ENCODE measurements around the gene NDOR1. TPM values are rescaled to one million over a fixed set of nuclear protein-coding genes. Genes with fewer than 3 reads are reported as not detected.

Gene NDOR1
- total RNA-seq, 5 donors from 2014 or later (not counting 1 experiment from before 2014, with no cell fraction given), result 27.6 to 46.7 (median 45.4) TPM

DNA sequence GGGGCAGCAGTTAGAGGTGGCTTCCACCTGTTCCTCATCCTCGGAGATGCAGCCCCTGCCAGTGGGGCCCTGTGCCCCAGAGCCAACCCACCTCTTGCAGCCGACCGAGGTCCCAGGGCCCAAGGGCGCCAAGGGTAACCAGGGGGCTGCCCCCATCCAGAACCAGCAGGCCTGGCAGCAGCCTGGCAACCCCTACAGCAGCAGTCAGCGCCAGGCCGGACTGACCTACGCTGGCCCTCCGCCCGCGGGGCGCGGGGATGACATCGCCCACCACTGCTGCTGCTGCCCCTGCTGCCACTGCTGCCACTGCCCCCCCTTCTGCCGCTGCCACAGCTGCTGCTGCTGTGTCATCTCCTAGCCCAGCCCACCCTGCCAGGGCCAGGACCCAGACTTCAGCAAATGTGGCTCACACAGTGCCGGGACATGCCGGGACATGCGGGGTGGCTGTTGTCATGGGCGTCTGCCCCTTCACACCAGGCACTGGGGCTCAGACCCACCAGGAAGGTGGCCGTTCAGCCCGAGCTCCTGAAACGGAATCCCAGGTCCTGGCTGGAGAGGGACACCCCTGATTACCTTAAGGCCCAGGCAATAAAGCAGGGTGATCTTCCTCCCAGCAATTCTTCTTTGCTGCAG is 20.3 kb downstream of the NDOR1 start:
- Mint-ChIP-seq H3K27ac (no peak overlapping the region), H3K36me3 (no peaks in the 10 kb centered on the region), H3K9me3 (no peaks in the 10 kb centered on the region), H3K4me1 (peaks cover 6 to 8% (median 7%) of the 10 kb centered on the region in 3 donors), H3K4me3 (no peak overlapping the region), H3K27me3 (peaks cover 4 to 6% of the 10 kb centered on the region in 2 donors)
- ChIA-PET CTCF (interaction anchor here in 1 of 2 donors (1.1 to 2.5 kb wide), 2 partner anchors 130 to 179 kb away, joined by 4 to 7 read pairs; no protein-coding TSS in a partner anchor), POLR2A (interaction anchor here in 1 of 2 donors (0.5 to 1.2 kb wide), 2 partner anchors 15 to 175 kb away, joined by 4 to 7 read pairs; partner anchors contain the start of gene TUBB4B)
- Histone ChIP-seq H3K27ac (ENCODE audit: low read length) (no peak overlapping the region), H3K4me3 (ENCODE audit: control insufficient read depth in 1 of 2, extremely low read depth in 1 of 2, low read length in 1 of 2) (no peak overlapping the region), H3K9me3 (no peaks in the 10 kb centered on the region), H3K36me3 (ENCODE audit: control insufficient read depth in 2 of 2, extremely low read depth in 1 of 2, insufficient read depth in 1 of 2, low read length in 1 of 2) (no peaks in the 10 kb centered on the region), H3K4me1 (ENCODE audit: control insufficient read depth in 1 of 2, extremely low read depth in 1 of 2, insufficient read depth in 2 of 2, low read length in 2 of 2) (peaks cover 2 to 37% of the 10 kb centered on the region in 2 experiments), H3K27me3 (replicated peaks in 1 of 2; ENCODE audit: control insufficient read depth in 2 of 2, extremely low read depth in 1 of 2, insufficient read depth in 2 of 2, low read length in 1 of 2) (peaks cover 0 to 45% of the 10 kb centered on the region in 2 experiments)
- ATAC-seq (replicated peaks in 1 of 4) (no peak), DNase-seq (no peak)
- 85% methylated on average over 19 of the region's 21 CpGs for WGBS (ENCODE audit: insufficient coverage)

DNA sequence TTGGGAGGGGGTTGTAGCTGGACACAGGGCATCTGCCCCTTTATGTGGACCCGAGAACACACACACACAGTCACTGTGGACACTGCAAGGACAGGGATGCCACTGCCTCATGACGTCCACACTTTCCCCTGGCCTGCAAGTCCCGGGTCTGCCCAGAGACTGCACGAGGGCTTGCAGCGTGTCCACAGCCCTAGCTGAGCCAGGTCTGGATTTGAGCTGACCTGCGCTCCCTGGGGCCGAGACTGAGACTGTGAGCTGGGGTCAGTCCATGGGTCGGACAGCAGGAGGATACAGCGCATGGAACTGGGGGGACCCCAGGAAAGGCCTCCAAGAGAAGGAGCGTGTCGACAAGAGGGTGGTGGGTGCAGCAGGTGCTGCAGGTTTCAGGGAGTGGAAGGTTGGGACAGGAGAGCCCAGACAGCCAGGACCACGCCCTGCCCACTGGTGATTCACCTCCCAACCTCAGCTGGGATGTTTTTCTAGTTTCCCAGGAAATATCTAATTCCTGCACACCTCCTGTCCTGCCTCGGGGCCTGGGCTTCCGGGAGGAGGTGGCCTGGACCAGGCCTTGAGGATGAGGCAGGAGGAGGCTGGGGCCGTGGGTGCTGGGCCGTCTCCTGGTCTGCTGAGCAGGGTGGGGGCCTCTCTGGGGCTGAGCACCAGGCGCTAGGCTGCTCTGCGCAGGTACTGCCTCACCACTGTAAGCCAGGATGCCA is 21.0 kb downstream of the NDOR1 start:
- H3K27ac ChIP-seq (ENCODE audit: low read length), result no peak overlapping the region
- no peak overlapping the region for H3K4me3 Mint-ChIP-seq
- WGBS (ENCODE audit: insufficient coverage), result 84% methylated on average over 18 of the region's 18 CpGs
- H3K9me3 Mint-ChIP-seq, result no peaks in the 10 kb centered on the region
- no peak for ATAC-seq (replicated peaks in 1 of 4)
- no peak overlapping the region for H3K27ac Mint-ChIP-seq
- H3K4me1 Mint-ChIP-seq, result peaks cover 6 to 8% (median 7%) of the 10 kb centered on the region in 3 donors
- no peak overlapping the region for H3K4me3 ChIP-seq (ENCODE audit: control insufficient read depth in 1 of 2, extremely low read depth in 1 of 2, low read length in 1 of 2)
- H3K4me1 ChIP-seq (ENCODE audit: control insufficient read depth in 1 of 2, extremely low read depth in 1 of 2, insufficient read depth in 2 of 2, low read length in 2 of 2), result peaks cover 2 to 36% of the 10 kb centered on the region in 2 experiments
- no peaks in the 10 kb centered on the region for H3K36me3 Mint-ChIP-seq
- H3K36me3 ChIP-seq (ENCODE audit: control insufficient read depth in 2 of 2, extremely low read depth in 1 of 2, insufficient read depth in 1 of 2, low read length in 1 of 2), result no peaks in the 10 kb centered on the region
- ChIA-PET POLR2A (no interaction called here), CTCF (interaction anchor here in 1 of 2 donors (2.5 kb wide), 1 partner anchor 180 kb away, joined by 7 read pairs; no protein-coding TSS in a partner anchor)
- H3K27me3 ChIP-seq (replicated peaks in 1 of 2; ENCODE audit: control insufficient read depth in 2 of 2, extremely low read depth in 1 of 2, insufficient read depth in 2 of 2, low read length in 1 of 2), result peaks cover 0 to 50% of the 10 kb centered on the region in 2 experiments
- peaks cover 4 to 10% of the 10 kb centered on the region in 2 donors for H3K27me3 Mint-ChIP-seq
- no peaks in the 10 kb centered on the region for H3K9me3 ChIP-seq
- no peak for DNase-seq

DNA sequence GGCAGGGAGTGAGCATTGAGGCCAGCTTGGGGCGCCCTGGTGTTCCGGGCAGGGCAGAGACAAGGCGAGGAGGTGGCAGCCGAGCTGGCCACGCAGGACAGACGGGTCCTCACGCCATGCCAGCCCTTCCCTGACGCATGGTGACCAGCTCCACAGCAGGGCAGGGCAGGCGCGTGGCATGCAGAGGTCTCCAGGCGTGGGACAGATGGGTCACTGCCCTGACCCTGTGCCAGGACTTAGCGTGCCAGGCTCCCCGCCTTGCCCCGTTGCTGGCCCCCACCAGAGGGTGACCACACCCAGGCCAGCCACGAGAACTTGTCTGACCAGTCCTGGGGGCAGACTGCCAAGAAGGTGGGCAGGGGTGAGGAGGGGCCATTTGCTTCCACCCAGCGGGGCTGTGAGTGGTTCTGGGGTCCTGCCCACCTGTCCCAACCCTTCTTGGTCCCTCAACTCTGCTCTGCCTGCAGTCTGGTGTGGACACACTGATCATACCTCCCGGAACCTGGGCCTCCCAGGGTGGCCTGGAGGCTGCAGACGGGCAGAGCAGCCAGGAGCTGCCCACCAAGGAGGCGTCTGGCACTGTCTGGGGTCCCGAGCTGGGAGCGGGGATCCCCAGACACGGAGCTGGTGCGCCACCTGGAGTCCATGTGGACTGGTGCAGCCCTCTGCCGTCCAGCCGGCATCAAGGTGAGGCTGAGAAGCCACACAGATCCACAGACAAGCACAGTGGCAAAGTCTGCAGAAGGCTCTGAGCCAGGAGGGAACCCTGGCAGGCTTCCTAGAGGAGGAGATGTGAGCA is 21.8 kb downstream of the NDOR1 start, which contains the start of gene RNF224:
TSS of gene RNF224 (plus strand) at position 449 of the 799 bp plus-strand sequence. CDS start 834 bp downstream, outside the sequence.
- no peak within 1 kb of the TSS for H3K4me3 Mint-ChIP-seq
- H3K27me3 ChIP-seq (replicated peaks in 1 of 2; ENCODE audit: control insufficient read depth in 2 of 2, extremely low read depth in 1 of 2, insufficient read depth in 2 of 2, low read length in 1 of 2), result peaks cover 0 to 57% of the 10 kb centered on the region in 2 experiments
- H3K36me3 Mint-ChIP-seq, result no peaks in the 10 kb centered on the region
- H3K27ac ChIP-seq (ENCODE audit: low read length), result no peak within 1 kb of the TSS
- WGBS (ENCODE audit: insufficient coverage), result 52% methylated on average over 24 of the region's 25 CpGs
- H3K36me3 ChIP-seq (ENCODE audit: control insufficient read depth in 2 of 2, extremely low read depth in 1 of 2, insufficient read depth in 1 of 2, low read length in 1 of 2), result no peaks in the 10 kb centered on the region
- H3K4me1 ChIP-seq (ENCODE audit: control insufficient read depth in 1 of 2, extremely low read depth in 1 of 2, insufficient read depth in 2 of 2, low read length in 2 of 2), result peaks cover 2 to 32% of the 10 kb centered on the region in 2 experiments
- peaks cover 4 to 12% of the 10 kb centered on the region in 2 donors for H3K27me3 Mint-ChIP-seq
- no peaks in the 10 kb centered on the region for H3K9me3 ChIP-seq
- ChIA-PET CTCF (interaction anchor here in 1 of 2 donors (0.7 to 2.5 kb wide), 3 partner anchors 12 to 181 kb away, joined by 3 to 8 read pairs (median 7); no protein-coding TSS in a partner anchor), POLR2A (no interaction called here)
- peaks cover 6 to 8% (median 7%) of the 10 kb centered on the region in 3 donors for H3K4me1 Mint-ChIP-seq
- no peaks in the 10 kb centered on the region for H3K9me3 Mint-ChIP-seq
- DNase-seq (peak; percentile 48 to 89 (median 74)), ATAC-seq (replicated peaks in 1 of 4) (peak; percentile 28 to 44 (median 32))
- H3K27ac Mint-ChIP-seq, result no peak within 1 kb of the TSS
- H3K4me3 ChIP-seq (ENCODE audit: control insufficient read depth in 1 of 2, extremely low read depth in 1 of 2, low read length in 1 of 2), result no peak within 1 kb of the TSS

DNA sequence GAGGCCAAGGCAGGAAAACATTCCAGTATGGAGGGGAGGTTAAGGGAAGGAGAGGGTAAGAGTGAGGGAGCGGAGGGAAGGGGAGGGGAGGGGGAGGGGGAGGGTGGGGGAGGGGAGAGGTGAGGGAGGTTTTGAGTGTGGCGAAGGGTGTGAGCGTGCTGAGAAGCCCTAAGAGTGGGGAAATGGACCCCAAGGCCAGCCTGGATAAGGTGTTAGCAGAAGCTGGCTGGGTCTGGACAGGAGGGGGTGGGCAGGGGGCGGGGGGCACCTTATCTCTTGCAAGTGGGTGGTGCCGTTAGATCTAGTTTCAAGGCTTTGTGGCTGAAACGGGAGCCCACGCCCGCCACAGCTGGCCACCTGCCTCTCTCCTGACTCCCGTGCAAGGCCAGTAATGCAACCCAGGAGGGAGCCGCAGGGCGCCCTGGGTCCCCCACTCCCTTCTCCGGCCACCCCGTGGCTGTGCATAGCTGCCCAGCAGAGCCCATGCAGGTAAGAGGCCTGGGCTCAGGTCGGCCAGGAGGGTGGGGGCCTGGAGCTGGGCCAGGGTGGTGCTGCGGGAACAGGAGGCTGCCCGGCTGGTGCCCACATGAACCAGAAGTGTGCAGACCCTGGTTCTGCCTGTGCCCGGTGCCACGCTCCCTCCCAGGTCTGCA is 22.5 kb downstream of the NDOR1 start:
- 41% methylated on average over 14 of the region's 18 CpGs for WGBS (ENCODE audit: insufficient coverage)
- Mint-ChIP-seq H3K27ac (no peak overlapping the region), H3K4me3 (no peak overlapping the region), H3K36me3 (no peaks in the 10 kb centered on the region), H3K9me3 (no peaks in the 10 kb centered on the region), H3K4me1 (peaks cover 6% of the 10 kb centered on the region in 3 donors), H3K27me3 (peaks cover 4 to 12% of the 10 kb centered on the region in 2 donors)
- peaks cover 0 to 24% of the 10 kb centered on the region in 2 experiments for H3K4me1 ChIP-seq (ENCODE audit: control insufficient read depth in 1 of 2, extremely low read depth in 1 of 2, insufficient read depth in 2 of 2, low read length in 2 of 2)
- ATAC-seq (replicated peaks in 1 of 4), result no peak
- H3K27ac ChIP-seq (ENCODE audit: low read length), result no peak overlapping the region
- H3K27me3 ChIP-seq (replicated peaks in 1 of 2; ENCODE audit: control insufficient read depth in 2 of 2, extremely low read depth in 1 of 2, insufficient read depth in 2 of 2, low read length in 1 of 2), result peaks cover 0 to 62% of the 10 kb centered on the region in 2 experiments
- no peak overlapping the region for H3K4me3 ChIP-seq (ENCODE audit: control insufficient read depth in 1 of 2, extremely low read depth in 1 of 2, low read length in 1 of 2)
- CTCF ChIA-PET, result interaction anchor here in 1 of 2 donors (1.7 to 2.5 kb wide), 2 partner anchors 132 to 181 kb away, joined by 7 to 8 read pairs; no protein-coding TSS in a partner anchor
- DNase-seq, result no peak
- H3K36me3 ChIP-seq (ENCODE audit: control insufficient read depth in 2 of 2, extremely low read depth in 1 of 2, insufficient read depth in 1 of 2, low read length in 1 of 2), result no peaks in the 10 kb centered on the region
- no peaks in the 10 kb centered on the region for H3K9me3 ChIP-seq
- POLR2A ChIA-PET, result no interaction called here

DNA sequence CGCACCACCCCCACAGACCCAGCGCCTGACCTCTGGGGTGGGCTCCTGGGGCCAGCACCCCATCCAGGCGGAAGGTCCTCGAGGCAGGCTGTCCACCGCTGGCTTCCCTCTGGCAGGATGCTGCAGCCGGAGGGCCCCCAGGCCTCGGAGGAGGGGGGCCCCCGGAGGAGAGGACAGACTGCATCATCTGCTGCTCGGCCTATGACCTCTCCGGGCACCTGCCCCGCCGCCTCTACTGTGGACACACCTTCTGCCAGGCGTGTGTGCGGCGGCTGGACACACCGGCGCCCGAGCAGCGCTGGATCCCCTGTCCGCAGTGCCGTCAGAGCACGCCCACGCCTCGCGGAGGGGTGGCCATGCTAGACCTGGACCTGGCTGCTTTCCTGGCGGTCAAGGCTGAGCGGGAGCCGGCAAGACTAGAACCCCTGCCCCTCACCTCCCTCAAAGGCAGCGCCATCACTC is 23.0 kb downstream of the NDOR1 start:
- CTCF ChIA-PET, result interaction anchor here in 1 of 2 donors (1.7 kb wide), 1 partner anchor 133 kb away, joined by 8 read pairs; no protein-coding TSS in a partner anchor

More for the DNA sequence above, 23.0 kb downstream of the NDOR1 start:
- ATAC-seq (replicated peaks in 1 of 4) (no peak), DNase-seq (no peak)
- Histone ChIP-seq H3K9me3 (no peaks in the 10 kb centered on the region), H3K4me1 (ENCODE audit: control insufficient read depth in 1 of 2, extremely low read depth in 1 of 2, insufficient read depth in 2 of 2, low read length in 2 of 2) (peaks cover 0 to 20% of the 10 kb centered on the region in 2 experiments), H3K27ac (ENCODE audit: low read length) (no peak overlapping the region), H3K36me3 (ENCODE audit: control insufficient read depth in 2 of 2, extremely low read depth in 1 of 2, insufficient read depth in 1 of 2, low read length in 1 of 2) (no peaks in the 10 kb centered on the region), H3K4me3 (ENCODE audit: control insufficient read depth in 1 of 2, extremely low read depth in 1 of 2, low read length in 1 of 2) (no peak overlapping the region), H3K27me3 (replicated peaks in 1 of 2; ENCODE audit: control insufficient read depth in 2 of 2, extremely low read depth in 1 of 2, insufficient read depth in 2 of 2, low read length in 1 of 2) (peaks cover 0 to 67% of the 10 kb centered on the region in 2 experiments)
- Mint-ChIP-seq H3K36me3 (no peaks in the 10 kb centered on the region), H3K4me1 (peaks cover 4 to 6% (median 5%) of the 10 kb centered on the region in 3 donors), H3K27ac (no peak overlapping the region), H3K27me3 (peaks cover 4 to 12% of the 10 kb centered on the region in 2 donors), H3K9me3 (no peaks in the 10 kb centered on the region), H3K4me3 (no peak overlapping the region)
- WGBS (ENCODE audit: insufficient coverage), result 75% methylated on average over 24 of the region's 29 CpGs
- POLR2A ChIA-PET, result no interaction called here
